Right lobe of liver (tissue), 4 donors: ENCODE measurements around the gene MTM1.

Experiments
- CTCF ChIP-seq, 4 donors: fragments of 200-600 bp in 3 of 4; fragments of 450-650 bp in 1 of 4; IDR thresholded peaks; one replicate each; pipeline versions ENCODE4 v1.5.1 to v1.8.0; 2016 to 2022; ENCODE audit warnings: antibody characterized with exemption in 4 of 4, mild to moderate bottlenecking in 2 of 4
- POLR2A ChIP-seq: fragments of 450-650 bp; IDR thresholded peaks from one replicate; pipeline ENCODE4 v1.6.1; 2017; ENCODE audit warnings: antibody characterized with exemption, mild to moderate bottlenecking
- donor health status: DM: no; HTN: no; CAD: no.
- donor health status: DM: no; HTN: no; CAD: no.
- donor health status: DM: no; HTN: yes; CAD: no.

- TF ChIP-seq POLR2A (no peak), CTCF (IDR thresholded peaks at IDR 0.05) (no peak)
Observed at GRCh38 chrX:150692296-150692695, 123.9 kb downstream of the MTM1 start.
